HepG2 (cell line): Measurements from ENCODE around the gene FAM3B. TPM values are rescaled to one million over a fixed set of nuclear protein-coding genes. Genes with fewer than 3 reads are reported as not detected.

Source experiments
- AGO2 ChIP-seq: fragments of 200-400 bp; formaldehyde crosslinking; optimal IDR thresholded peaks from 2 replicates; pipeline ENCODE3; 2017; ENCODE audit warnings: mild to moderate bottlenecking, low read depth, low read length, moderate library complexity
- CAMTA2 ChIP-seq: sonication (generic); formaldehyde crosslinking; IDR thresholded peaks from 2 replicates; pipeline ENCODE4 v1.4.0; 2020; ENCODE audit warnings: mild to moderate bottlenecking, missing genetic modification reagents, borderline replicate concordance
- CC2D1A ChIP-seq: sonication (generic); formaldehyde crosslinking; IDR thresholded peaks from 2 replicates; pipeline ENCODE4 v1.8.1; 2023; ENCODE audit warnings: mild to moderate bottlenecking, missing genetic modification reagents
- DR1 ChIP-seq: sonication (generic); formaldehyde crosslinking; IDR thresholded peaks from 2 replicates; pipeline ENCODE4 v1.8.0; 2021; ENCODE audit warnings: mild to moderate bottlenecking, missing genetic modification reagents, inconsistent platforms
- EHMT2 ChIP-seq: fragments of 200-600 bp; sonication (generic); IDR thresholded peaks from 2 replicates; pipeline ENCODE4 v1.7.0; 2017; ENCODE audit warnings: antibody characterized with exemption, low read depth, low read length, borderline replicate concordance
- HHEX ChIP-seq: IDR thresholded peaks from 2 replicates; pipeline ENCODE4 v1.6.1; 2016; ENCODE audit warnings: control low read depth
- HMGXB3 ChIP-seq: sonication (generic); formaldehyde crosslinking; IDR thresholded peaks from 2 replicates; pipeline ENCODE4 v1.4.0; 2020; ENCODE audit warnings: missing genetic modification reagents, borderline replicate concordance
- KLF13 ChIP-seq: sonication (generic); formaldehyde crosslinking; IDR thresholded peaks from 2 replicates; pipeline ENCODE4 v1.4.0; 2020; ENCODE audit warnings: mild to moderate bottlenecking, missing genetic modification reagents
- KMT2A ChIP-seq: sonication (generic); formaldehyde crosslinking; IDR thresholded peaks from 2 replicates; pipeline ENCODE4 v1.4.0; 2020; ENCODE audit warnings: missing genetic modification reagents
- MIER3 ChIP-seq: IDR thresholded peaks from 2 replicates; pipeline ENCODE4 v1.6.1; 2016; ENCODE audit warnings: missing compliant biosample characterization, borderline replicate concordance
- MLLT10 ChIP-seq: sonication (generic); formaldehyde crosslinking; IDR thresholded peaks from 2 replicates; pipeline ENCODE4 v1.4.0; 2020; ENCODE audit warnings: missing genetic modification reagents
- NONO ChIP-seq, 2 experiments: fragments of 450-650 bp in 1 of 2; sonication (generic) in 1 of 2; formaldehyde crosslinking in 1 of 2; IDR thresholded peaks in 1 of 2; conservative IDR thresholded peaks in 1 of 2; 2 replicates each; pipeline versions ENCODE4 v1.6.1 to v1.8.0; 2017 to 2022; ENCODE audit warnings: mild to moderate bottlenecking in 1 of 2, missing genetic modification reagents in 1 of 2, moderate library complexity in 1 of 2
- NRL ChIP-seq: sonication (generic); formaldehyde crosslinking; IDR thresholded peaks from 2 replicates; pipeline ENCODE4 v1.5.0; 2020; ENCODE audit warnings: missing genetic modification reagents, mild to moderate bottlenecking, moderate library complexity, borderline replicate concordance
- SAP130 ChIP-seq: IDR thresholded peaks from 2 replicates; pipeline ENCODE4 v1.6.1; 2016; ENCODE audit warnings: low read depth
- SETDB1 ChIP-seq: sonication (generic); formaldehyde crosslinking; IDR thresholded peaks from 2 replicates; pipeline ENCODE4 v1.5.1; 2020; ENCODE audit warnings: missing genetic modification reagents, mild to moderate bottlenecking, borderline replicate concordance
- SPEN ChIP-seq: sonication (generic); formaldehyde crosslinking; IDR thresholded peaks from 2 replicates; pipeline ENCODE4 v1.5.1; 2020; ENCODE audit warnings: low read depth, mild to moderate bottlenecking, missing genetic modification reagents
- ZBTB7A ChIP-seq: sonication (generic); formaldehyde crosslinking; IDR thresholded peaks from 2 replicates; pipeline ENCODE4 v1.8.0; 2022; ENCODE audit warnings: mild to moderate bottlenecking, missing genetic modification reagents
- ZNF263 ChIP-seq: sonication (generic); formaldehyde crosslinking; IDR thresholded peaks from 2 replicates; pipeline ENCODE4 v1.4.0; 2020; ENCODE audit warnings: missing genetic modification reagents
- ZNF557 ChIP-seq: sonication (generic); formaldehyde crosslinking; IDR thresholded peaks from 2 replicates; pipeline ENCODE4 v1.4.0; 2020; ENCODE audit warnings: missing genetic modification reagents
- ZNF570 ChIP-seq: sonication (generic); formaldehyde crosslinking; IDR thresholded peaks from 2 replicates; pipeline ENCODE4 v1.4.0; 2020; ENCODE audit warnings: mild to moderate bottlenecking, missing genetic modification reagents, borderline replicate concordance
- ZNF790 ChIP-seq: sonication (generic); formaldehyde crosslinking; IDR thresholded peaks from 2 replicates; pipeline ENCODE4 v1.8.0; 2022; ENCODE audit warnings: missing genetic modification reagents, mild to moderate bottlenecking, borderline replicate concordance
- polyA plus RNA-seq, 8 experiments: library from polyadenylated mRNA; depleted of rRNA in 3 of 8; stranded (reverse) in 7 of 8; unstranded in 1 of 8; fragments of >200 nt; fragmentation: Illumina TruSeq in 4 of 8; extraction: Trizol in 4 of 8; gene quantifications; 2 replicates each; pipeline versions ENCODE4 v1.2.1 to v1.2.3, GENCODE V29; 2011 to 2016; ENCODE audit warnings: low read depth in 4 of 8, missing spikeins in 1 of 8, mixed read lengths in 1 of 8; ENCODE audit not compliant: insufficient read depth in 1 of 8
- total RNA-seq, 5 experiments: library from RNA; depleted of rRNA; stranded (reverse); fragments of >200 nt; fragmentation: Illumina TruSeq; extraction: Trizol; gene quantifications; 2 replicates each; pipeline ENCODE4 v1.2.3, GENCODE V29; 2016; ENCODE audit warnings: low read depth in 1 of 5
- TF ChIP-seq, protein P1 (sequence below): sonication (generic); formaldehyde crosslinking; conservative IDR thresholded peaks from 2 replicates; pipeline ENCODE4 v1.8.0; 2022; ENCODE audit warnings: mild to moderate bottlenecking, moderate library complexity, missing genetic modification reagents
- TF ChIP-seq, protein P2 (sequence below): sonication (generic); formaldehyde crosslinking; IDR thresholded peaks from 2 replicates; pipeline ENCODE4 v1.5.1; 2020; ENCODE audit warnings: missing genetic modification reagents, mild to moderate bottlenecking, borderline replicate concordance

The FAM3B gene
- total and polyA plus RNA-seq, 2 of the 13 experiments (the other 11 are each of a cell fraction or from before 2014, with no cell fraction given) = 46.5 to 62.0 TPM

DNA sequence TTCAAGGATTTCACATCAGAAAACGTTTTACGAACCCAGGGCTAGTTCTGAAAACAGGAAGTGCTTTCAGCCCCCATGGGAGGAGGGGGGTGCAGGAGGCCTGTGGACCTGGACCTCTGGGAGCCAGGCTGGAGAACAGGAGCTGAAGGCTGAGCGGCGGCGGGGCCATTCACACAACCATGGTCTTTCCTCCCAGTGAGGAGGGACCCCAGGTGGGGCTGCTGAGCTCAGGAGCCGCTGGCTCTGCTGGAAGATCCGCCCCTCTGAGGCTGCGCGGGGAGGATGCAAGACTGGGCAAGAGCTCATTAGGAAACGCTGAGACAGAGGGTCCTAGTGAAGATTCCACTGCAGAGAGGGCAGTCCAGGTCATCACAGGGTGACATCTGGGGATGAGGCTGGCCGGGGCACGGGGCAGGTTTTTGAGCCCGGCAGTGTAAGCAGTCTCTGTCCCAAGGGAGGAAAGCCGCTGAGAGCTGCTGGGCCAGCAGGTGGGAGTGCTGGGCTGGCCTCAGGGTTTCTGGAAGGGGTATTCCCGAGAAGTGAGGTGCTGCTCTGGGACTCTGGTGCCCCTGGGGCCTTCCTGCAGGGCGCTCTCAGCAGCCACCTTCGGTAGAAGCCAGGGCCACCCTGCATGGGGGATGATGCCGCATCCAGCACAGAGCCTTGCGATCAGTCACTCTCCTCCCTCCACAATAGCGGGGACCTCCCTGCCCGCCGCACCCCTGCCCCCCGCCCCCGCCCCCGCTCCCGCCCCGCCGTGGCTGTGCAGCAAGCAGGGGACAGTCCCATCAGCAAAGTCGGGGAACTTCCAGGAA lies 52.7 kb downstream of the FAM3B start (continued):
- TF ChIP-seq MIER3 (no peak), KMT2A (no peak), ZNF263 (CRISPR knock-in tag) (0 out of 2 replicates have a peak, but pooled peaks have one; percentile 44), ZNF790 (no peak), HHEX (CRISPR knock-in tag) (no peak), NONO (IDR thresholded peaks at IDR 0.05) (no peak), NONO (CRISPR knock-in tag; conservative IDR thresholded peaks at IDR 0.05) (no peak), ZNF557 (CRISPR knock-in tag) (no peak), SPEN (CRISPR knock-in tag) (0 out of 2 replicates have a peak, but pooled peaks have one; percentile 39), NRL (CRISPR knock-in tag) (no peak), ZBTB7A (CRISPR knock-in tag) (peak; percentile 63; the same call in 1 of the 2 replicates), HMGXB3 (CRISPR knock-in tag) (no peak; the same call in 1 of the 2 replicates), DR1 (no peak), KLF13 (CRISPR knock-in tag) (no peak), SETDB1 (CRISPR knock-in tag) (no peak), EHMT2 (no peak), CAMTA2 (no peak), CC2D1A (no peak), SAP130 (CRISPR knock-in tag) (peak; percentile 59), ZNF570 (CRISPR knock-in tag) (no peak), AGO2 (no peak), MLLT10 (CRISPR knock-in tag) (no peak)
- TF ChIP-seq, protein P1, sequence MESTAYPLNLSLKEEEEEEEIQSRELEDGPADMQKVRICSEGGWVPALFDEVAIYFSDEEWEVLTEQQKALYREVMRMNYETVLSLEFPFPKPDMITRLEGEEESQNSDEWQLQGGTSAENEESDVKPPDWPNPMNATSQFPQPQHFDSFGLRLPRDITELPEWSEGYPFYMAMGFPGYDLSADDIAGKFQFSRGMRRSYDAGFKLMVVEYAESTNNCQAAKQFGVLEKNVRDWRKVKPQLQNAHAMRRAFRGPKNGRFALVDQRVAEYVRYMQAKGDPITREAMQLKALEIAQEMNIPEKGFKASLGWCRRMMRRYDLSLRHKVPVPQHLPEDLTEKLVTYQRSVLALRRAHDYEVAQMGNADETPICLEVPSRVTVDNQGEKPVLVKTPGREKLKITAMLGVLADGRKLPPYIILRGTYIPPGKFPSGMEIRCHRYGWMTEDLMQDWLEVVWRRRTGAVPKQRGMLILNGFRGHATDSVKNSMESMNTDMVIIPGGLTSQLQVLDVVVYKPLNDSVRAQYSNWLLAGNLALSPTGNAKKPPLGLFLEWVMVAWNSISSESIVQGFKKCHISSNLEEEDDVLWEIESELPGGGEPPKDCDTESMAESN (CRISPR knock-in tag) = no peak
- TF ChIP-seq, protein P2, sequence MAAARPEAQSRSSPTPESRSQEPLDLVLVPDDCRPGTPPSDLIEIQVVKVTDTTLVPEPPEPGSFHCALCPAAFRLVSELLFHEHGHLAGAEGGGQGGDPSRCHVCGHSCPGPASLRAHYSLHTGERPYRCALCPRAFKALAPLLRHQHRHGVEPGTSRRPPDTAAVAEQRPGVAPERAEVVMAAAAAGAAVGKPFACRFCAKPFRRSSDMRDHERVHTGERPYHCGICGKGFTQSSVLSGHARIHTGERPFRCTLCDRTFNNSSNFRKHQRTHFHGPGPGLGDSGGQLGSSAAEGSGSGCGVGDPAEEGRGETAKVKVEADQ = no peak
